Liver (tissue), 9 donors: ENCODE measurements around the gene CBL. TPM values are rescaled to one million over a fixed set of nuclear protein-coding genes. Genes with fewer than 3 reads are reported as not detected.
A peak's percentile ranks its signal among the peaks of the same experiment; 100 is the strongest.

Source experiments
- DNase-seq: peaks from one replicate; pipeline ENCODE4 v3.0.0-alpha.2; 2017; ENCODE audit warnings: low spot score
- H3K27ac ChIP-seq, 2 donors: one replicate each; pipeline ENCODE4 v1.7.0; 2013; ENCODE audit warnings: inconsistent platforms in 2 of 2, low read length in 2 of 2, control low read depth in 1 of 2, low read depth in 1 of 2, mild to moderate bottlenecking in 1 of 2
- H3K27me3 ChIP-seq, 4 donors: one replicate each; pipeline versions ENCODE4 v1.6.1 to v1.7.0; 2013; ENCODE audit warnings: low read length in 3 of 4, inconsistent platforms in 1 of 4, mild to moderate bottlenecking in 1 of 4, moderate library complexity in 1 of 4; ENCODE audit not compliant: control insufficient read depth in 4 of 4, insufficient read depth in 4 of 4
- H3K36me3 ChIP-seq, 4 donors: one replicate each; pipeline versions ENCODE4 v1.6.1 to v1.7.0; 2013; ENCODE audit warnings: low read length in 3 of 4, mild to moderate bottlenecking in 3 of 4, low read depth in 1 of 4, moderate library complexity in 1 of 4; ENCODE audit not compliant: control insufficient read depth in 4 of 4, insufficient read depth in 3 of 4
- H3K4me1 ChIP-seq, 4 donors: one replicate each; pipeline versions ENCODE4 v1.6.1 to v1.7.0; 2013; ENCODE audit warnings: low read length in 3 of 4, mild to moderate bottlenecking in 3 of 4, moderate library complexity in 1 of 4; ENCODE audit not compliant: control insufficient read depth in 4 of 4, insufficient read depth in 4 of 4
- H3K4me3 ChIP-seq, 3 donors: one replicate each; pipeline versions ENCODE4 v1.6.1 to v1.7.0; 2013; ENCODE audit warnings: low read length in 3 of 3, control low read depth in 1 of 3, low read depth in 1 of 3, mild to moderate bottlenecking in 1 of 3
- H3K9ac ChIP-seq, 2 donors: one replicate each; pipeline ENCODE4 v1.7.0; 2013; ENCODE audit warnings: low read length in 2 of 2, mild to moderate bottlenecking in 2 of 2, moderate library complexity in 2 of 2, control low read depth in 1 of 2, low read depth in 1 of 2
- H3K9me3 ChIP-seq, 4 donors: one replicate each; pipeline versions ENCODE4 v1.6.1 to v1.7.0; 2013; ENCODE audit warnings: low read length in 3 of 4; ENCODE audit not compliant: control insufficient read depth in 4 of 4
- FOXA2 ChIP-seq: IDR thresholded peaks from 2 replicates; pipeline ENCODE4 v1.6.1; 2016; ENCODE audit warnings: antibody characterized with exemption
- HNF4A ChIP-seq, 2 donors: conservative IDR thresholded peaks; 2 replicates each; pipeline ENCODE4 v1.6.1; 2016; ENCODE audit warnings: antibody characterized with exemption in 2 of 2, mild to moderate bottlenecking in 2 of 2
- HNF4G ChIP-seq: IDR thresholded peaks from 2 replicates; pipeline ENCODE4 v1.6.1; 2016; ENCODE audit warnings: antibody characterized with exemption
- JUND ChIP-seq, 2 donors: IDR thresholded peaks; 2 replicates each; pipeline ENCODE4 v1.6.1; 2016; ENCODE audit warnings: antibody characterized with exemption in 2 of 2
- NR2F2 ChIP-seq: IDR thresholded peaks from 2 replicates; pipeline ENCODE4 v1.6.1; 2016; ENCODE audit warnings: antibody characterized with exemption
- RAD21 ChIP-seq, 2 donors: IDR thresholded peaks; 2 replicates each; pipeline ENCODE4 v1.6.1; 2016; ENCODE audit warnings: antibody characterized with exemption in 2 of 2, mild to moderate bottlenecking in 2 of 2
- RXRA ChIP-seq, 2 donors: IDR thresholded peaks; 2 replicates each; pipeline ENCODE4 v1.6.1; 2017 to 2018; ENCODE audit warnings: antibody characterized with exemption in 2 of 2, mild to moderate bottlenecking in 1 of 2
- SP1 ChIP-seq: IDR thresholded peaks from 2 replicates; pipeline ENCODE4 v1.6.1; 2018; ENCODE audit warnings: antibody characterized with exemption, mild to moderate bottlenecking
- TAF1 ChIP-seq: conservative IDR thresholded peaks from 2 replicates; pipeline ENCODE4 v1.6.1; 2016; ENCODE audit warnings: antibody characterized with exemption, mild to moderate bottlenecking
- YY1 ChIP-seq: IDR thresholded peaks from 2 replicates; pipeline ENCODE4 v1.6.1; 2016; ENCODE audit warnings: antibody characterized with exemption, mild to moderate bottlenecking
- WGBS: extraction: QIAGEN DNeasy Blood & Tissue Kit; methylation state at CpG from one replicate; pipeline ENCODE4 v1.1.7; 2013; 5-methylcytosine and 5-hydroxymethylcytosine counted together
- polyA plus RNA-seq, 2 donors: library from polyadenylated mRNA; stranded (reverse) in 1 of 2; unstranded in 1 of 2; fragments of 200-250 nt in 1 of 2; fragments of >200 nt in 1 of 2; fragmentation: Nextera tagmentation in 1 of 2; extraction: Ambion mirVana in 1 of 2; gene quantifications; one replicate each; pipeline versions ENCODE4 v1.2.1 to v1.2.3, GENCODE V29; 2013 to 2015
- total RNA-seq, 2 donors: library from RNA; depleted of rRNA; stranded (reverse); fragments of >200 nt; gene quantifications; one replicate each; pipeline ENCODE4 v1.2.3, GENCODE V29; 2014
- TF ChIP-seq, protein P1 (sequence below): IDR thresholded peaks from 2 replicates; pipeline ENCODE4 v1.6.1; 2016; ENCODE audit warnings: antibody characterized with exemption
- TF ChIP-seq, protein P2 (sequence below): IDR thresholded peaks from 2 replicates; pipeline ENCODE4 v1.6.1; 2016; ENCODE audit warnings: antibody characterized with exemption
- TF ChIP-seq, protein P3 (sequence below): IDR thresholded peaks from 2 replicates; pipeline ENCODE4 v1.6.1; 2016; ENCODE audit warnings: antibody characterized with exemption, mild to moderate bottlenecking
- donor health status: healthy.
- donor health status: healthy.
- donor health status: healthy.
- donor health status: healthy.
- donor health status: healthy.

CBL gene
- total and polyA plus RNA-seq, 4 donors: 1.6 to 5.5 (median 3.5) TPM

DNA sequence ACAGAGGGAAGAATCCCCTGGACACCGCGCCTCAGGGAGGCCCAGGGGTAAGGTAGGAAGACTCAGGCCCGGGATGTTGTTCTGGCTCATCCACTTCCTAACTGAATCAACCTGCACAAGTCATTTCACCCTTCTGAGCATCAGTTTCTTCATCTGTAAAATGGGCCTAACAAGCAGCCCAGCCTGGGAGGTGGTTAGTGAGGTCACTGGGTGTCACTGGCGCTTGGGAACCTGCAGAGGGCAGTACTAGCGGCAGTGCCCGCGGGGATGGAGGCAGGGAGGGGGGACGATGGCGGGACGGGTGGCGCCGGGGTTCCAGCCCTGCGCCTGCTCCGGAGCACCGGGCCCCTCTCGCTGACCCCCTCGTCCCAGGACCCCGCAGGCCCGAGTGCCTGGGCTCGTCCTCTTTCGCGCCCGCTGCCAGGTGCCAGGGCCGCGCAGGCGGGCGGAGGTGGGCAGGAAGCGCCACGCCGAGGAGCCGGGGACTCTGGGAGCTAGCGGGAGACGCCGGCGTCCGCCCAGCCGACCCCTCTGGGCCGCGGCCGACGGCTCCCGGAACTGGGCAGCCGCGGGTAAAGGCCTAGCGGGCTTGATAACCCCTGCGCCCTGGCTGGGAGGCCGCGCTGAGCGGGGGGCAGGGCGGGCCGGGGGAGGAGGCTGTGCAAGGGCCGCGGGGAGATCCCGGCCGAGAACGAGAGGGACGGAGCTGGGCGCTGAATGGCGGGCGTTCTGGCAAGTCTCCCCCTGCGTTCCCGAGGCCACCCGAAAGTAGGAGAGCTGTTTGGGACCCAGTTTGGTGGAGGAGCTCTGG lies 37.5 kb upstream of the CBL start, which contains the start of gene NLRX1 (continued):
- TF ChIP-seq, protein P1, sequence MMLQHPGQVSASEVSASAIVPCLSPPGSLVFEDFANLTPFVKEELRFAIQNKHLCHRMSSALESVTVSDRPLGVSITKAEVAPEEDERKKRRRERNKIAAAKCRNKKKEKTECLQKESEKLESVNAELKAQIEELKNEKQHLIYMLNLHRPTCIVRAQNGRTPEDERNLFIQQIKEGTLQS: no peak

DNA sequence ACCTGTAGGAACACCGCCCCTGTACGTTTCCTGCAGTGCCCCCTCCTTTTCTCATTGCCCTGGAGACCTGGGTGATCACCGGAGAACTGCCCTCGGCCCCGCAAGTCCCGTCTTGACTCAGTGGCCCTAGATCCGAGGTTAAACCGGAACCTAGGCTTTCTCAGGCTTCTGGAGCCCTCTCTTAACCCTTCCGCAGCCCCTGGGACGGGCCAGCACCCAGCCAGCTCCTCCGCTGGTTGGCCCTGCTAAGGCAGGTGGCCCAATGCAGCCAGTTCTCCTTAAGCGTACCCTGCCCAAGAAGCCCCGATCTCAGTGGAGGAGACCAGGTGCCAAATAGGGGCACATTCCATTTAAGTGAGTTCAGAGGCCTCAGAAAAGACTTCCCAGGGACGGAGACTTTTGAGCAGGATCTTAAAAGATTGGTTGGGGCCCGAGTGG lies 36.8 kb upstream of the CBL start:
- Histone ChIP-seq H3K27ac (peak overlapping the region; percentile 86 to 90), H3K4me1 (peaks cover 3 to 8% (median 5%) of the 10 kb centered on the region in 4 donors), H3K27me3 (no peaks in the 10 kb centered on the region), H3K9ac (peak overlapping the region; percentile 67 to 76), H3K4me3 (peak overlapping the region; percentile 78 to 86 (median 83)), H3K9me3 (no peaks in the 10 kb centered on the region), H3K36me3 (peaks cover 0 to 7% (median 3%) of the 10 kb centered on the region in 4 donors)
- TF ChIP-seq, protein P2, sequence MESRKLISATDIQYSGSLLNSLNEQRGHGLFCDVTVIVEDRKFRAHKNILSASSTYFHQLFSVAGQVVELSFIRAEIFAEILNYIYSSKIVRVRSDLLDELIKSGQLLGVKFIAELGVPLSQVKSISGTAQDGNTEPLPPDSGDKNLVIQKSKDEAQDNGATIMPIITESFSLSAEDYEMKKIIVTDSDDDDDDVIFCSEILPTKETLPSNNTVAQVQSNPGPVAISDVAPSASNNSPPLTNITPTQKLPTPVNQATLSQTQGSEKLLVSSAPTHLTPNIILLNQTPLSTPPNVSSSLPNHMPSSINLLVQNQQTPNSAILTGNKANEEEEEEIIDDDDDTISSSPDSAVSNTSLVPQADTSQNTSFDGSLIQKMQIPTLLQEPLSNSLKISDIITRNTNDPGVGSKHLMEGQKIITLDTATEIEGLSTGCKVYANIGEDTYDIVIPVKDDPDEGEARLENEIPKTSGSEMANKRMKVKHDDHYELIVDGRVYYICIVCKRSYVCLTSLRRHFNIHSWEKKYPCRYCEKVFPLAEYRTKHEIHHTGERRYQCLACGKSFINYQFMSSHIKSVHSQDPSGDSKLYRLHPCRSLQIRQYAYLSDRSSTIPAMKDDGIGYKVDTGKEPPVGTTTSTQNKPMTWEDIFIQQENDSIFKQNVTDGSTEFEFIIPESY: no peak
- TF ChIP-seq JUND (IDR thresholded peaks at IDR 0.05) (no peak), TAF1 (no peak)
- 15% methylated on average over 15 of the region's 15 CpGs for WGBS
- peak; percentile 44 for DNase-seq

DNA sequence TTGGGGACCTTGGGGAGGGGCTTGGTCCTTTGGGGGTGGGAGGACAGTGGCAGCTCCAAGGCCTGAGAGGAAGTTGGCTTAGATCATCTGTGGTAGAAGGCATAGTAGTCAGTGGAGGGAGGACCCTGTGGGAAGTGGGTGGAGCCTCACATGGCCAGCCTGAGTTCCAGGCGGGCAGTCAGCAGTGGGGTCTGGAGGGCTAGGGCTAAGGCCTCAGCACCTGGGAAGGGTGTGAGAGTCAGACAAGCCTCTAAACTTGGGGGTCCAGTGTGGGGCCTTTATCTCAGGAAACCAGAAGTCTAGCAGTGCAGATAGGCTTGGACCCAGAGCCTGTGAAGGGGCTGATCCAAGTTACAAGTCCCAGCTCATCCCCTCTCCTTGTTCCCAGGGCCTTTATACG lies 33.6 kb upstream of the CBL start:
- Histone ChIP-seq H3K4me3 (no peak overlapping the region), H3K9me3 (no peaks in the 10 kb centered on the region), H3K36me3 (peaks cover 0 to 23% (median 9%) of the 10 kb centered on the region in 4 donors), H3K27me3 (no peaks in the 10 kb centered on the region), H3K27ac (no peak overlapping the region), H3K4me1 (peaks cover 3 to 8% (median 5%) of the 10 kb centered on the region in 4 donors), H3K9ac (no peak overlapping the region)
- 85% methylated on average over 2 of the region's 2 CpGs for WGBS
- TF ChIP-seq FOXA2 (no peak), NR2F2 (no peak), HNF4A (conservative IDR thresholded peaks at IDR 0.05) (no peak), HNF4G (no peak), RXRA (IDR thresholded peaks at IDR 0.05) (no peak), TAF1 (no peak), SP1 (no peak), RAD21 (IDR thresholded peaks at IDR 0.05) (no peak), YY1 (no peak)
- TF ChIP-seq, protein P2: no peak
- TF ChIP-seq, protein P3, sequence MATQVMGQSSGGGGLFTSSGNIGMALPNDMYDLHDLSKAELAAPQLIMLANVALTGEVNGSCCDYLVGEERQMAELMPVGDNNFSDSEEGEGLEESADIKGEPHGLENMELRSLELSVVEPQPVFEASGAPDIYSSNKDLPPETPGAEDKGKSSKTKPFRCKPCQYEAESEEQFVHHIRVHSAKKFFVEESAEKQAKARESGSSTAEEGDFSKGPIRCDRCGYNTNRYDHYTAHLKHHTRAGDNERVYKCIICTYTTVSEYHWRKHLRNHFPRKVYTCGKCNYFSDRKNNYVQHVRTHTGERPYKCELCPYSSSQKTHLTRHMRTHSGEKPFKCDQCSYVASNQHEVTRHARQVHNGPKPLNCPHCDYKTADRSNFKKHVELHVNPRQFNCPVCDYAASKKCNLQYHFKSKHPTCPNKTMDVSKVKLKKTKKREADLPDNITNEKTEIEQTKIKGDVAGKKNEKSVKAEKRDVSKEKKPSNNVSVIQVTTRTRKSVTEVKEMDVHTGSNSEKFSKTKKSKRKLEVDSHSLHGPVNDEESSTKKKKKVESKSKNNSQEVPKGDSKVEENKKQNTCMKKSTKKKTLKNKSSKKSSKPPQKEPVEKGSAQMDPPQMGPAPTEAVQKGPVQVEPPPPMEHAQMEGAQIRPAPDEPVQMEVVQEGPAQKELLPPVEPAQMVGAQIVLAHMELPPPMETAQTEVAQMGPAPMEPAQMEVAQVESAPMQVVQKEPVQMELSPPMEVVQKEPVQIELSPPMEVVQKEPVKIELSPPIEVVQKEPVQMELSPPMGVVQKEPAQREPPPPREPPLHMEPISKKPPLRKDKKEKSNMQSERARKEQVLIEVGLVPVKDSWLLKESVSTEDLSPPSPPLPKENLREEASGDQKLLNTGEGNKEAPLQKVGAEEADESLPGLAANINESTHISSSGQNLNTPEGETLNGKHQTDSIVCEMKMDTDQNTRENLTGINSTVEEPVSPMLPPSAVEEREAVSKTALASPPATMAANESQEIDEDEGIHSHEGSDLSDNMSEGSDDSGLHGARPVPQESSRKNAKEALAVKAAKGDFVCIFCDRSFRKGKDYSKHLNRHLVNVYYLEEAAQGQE: no peak
- TF ChIP-seq, protein P1: no peak
- DNase-seq: no peak
